Transverse colon (tissue), 4 donors: Measurements from ENCODE around the gene CORO2A. TPM values are rescaled to one million over a fixed set of nuclear protein-coding genes. Genes with fewer than 3 reads are reported as not detected.

Experiments used
- DNase-seq: peaks from one replicate; pipeline ENCODE4 v3.0.0-alpha.2; 2019
- H3K27ac ChIP-seq, 4 donors: fragments of 200-600 bp; sonication (generic); 2 replicates each; pipeline ENCODE4 v1.5.1; 2016 to 2018; ENCODE audit warnings: inconsistent platforms in 4 of 4
- H3K27me3 ChIP-seq: fragments of 200-600 bp; sonication (generic); 2 replicates; pipeline ENCODE4 v1.5.1; 2017; ENCODE audit warnings: inconsistent platforms
- H3K36me3 ChIP-seq, 4 donors: fragments of 200-600 bp; sonication (generic); 2 replicates each; pipeline ENCODE4 v1.5.1; 2017 to 2019; ENCODE audit warnings: inconsistent platforms in 4 of 4
- H3K4me1 ChIP-seq, 4 donors: fragments of 200-600 bp; sonication (generic); 2 replicates each; pipeline ENCODE4 v1.5.1; 2017 to 2020; ENCODE audit warnings: inconsistent platforms in 4 of 4
- H3K4me3 ChIP-seq, 4 donors: fragments of 200-600 bp; sonication (generic); 1 replicate in 1 of 4; 2 replicates in 3 of 4; pipeline versions ENCODE4 v1.5.1 to v1.6.1; 2017 to 2019; ENCODE audit warnings: inconsistent platforms in 4 of 4
- H3K9me3 ChIP-seq, 2 donors: fragments of 200-600 bp; sonication (generic); 2 replicates each; pipeline ENCODE4 v1.5.1; 2017 to 2019; ENCODE audit warnings: inconsistent platforms in 2 of 2
- EP300 ChIP-seq: sonication (generic); formaldehyde crosslinking; IDR thresholded peaks from one replicate; pipeline ENCODE4 v1.6.1; 2017; ENCODE audit warnings: antibody characterized with exemption, low read depth
- POLR2A ChIP-seq: fragments of 450-650 bp; IDR thresholded peaks from one replicate; pipeline ENCODE4 v1.6.1; 2016; ENCODE audit warnings: antibody characterized with exemption, mild to moderate bottlenecking, moderate library complexity
- POLR2AphosphoS5 ChIP-seq, 3 donors: sonication (generic); formaldehyde crosslinking; IDR thresholded peaks; one replicate each; pipeline ENCODE4 v1.6.1; 2016; ENCODE audit warnings: antibody characterized with exemption in 3 of 3
- WGBS, 2 donors: methylation state at CpG; one replicate each; pipeline ENCODE4 v1.1.5; 2018; ENCODE audit warnings: low coverage in 1 of 2; 5-methylcytosine and 5-hydroxymethylcytosine counted together
- in situ Hi-C, 4 donors: fragments of 200-750 bp; cut with MboI; loops; one replicate each; pipeline versions ENCODE4 v1.15.0 to v1.15.1; 2017; ENCODE audit warnings: low sequenced_read_pairs in 3 of 4, low pct_ligation_motif_present in 1 of 4, low pct_unique_long_range_greater_than_20kb in 1 of 4
- intact Hi-C: fragments of 100-400 bp; cut with DNase I; formaldehyde crosslinking; loops from one replicate; pipeline ENCODE4 v1.15.1; 2023; ENCODE audit warnings: low total_unique reads
- total RNA-seq, 4 donors: library from RNA; depleted of rRNA; stranded (reverse); fragments of >200 nt; gene quantifications; one replicate each; pipeline ENCODE4 v1.1.0, GENCODE V29; 2016
- TF ChIP-seq, protein P1 (sequence below), 5 experiments: fragments of 200-600 bp in 3 of 5; fragments of 450-650 bp in 2 of 5; sonication (generic) in 3 of 5; IDR thresholded peaks; 1 replicate in 2 of 5; 2 replicates in 3 of 5; pipeline ENCODE4 v1.5.1; 2016 to 2017; ENCODE audit warnings: antibody characterized with exemption in 5 of 5, inconsistent platforms in 3 of 5, mild to moderate bottlenecking in 2 of 5, moderate library complexity in 1 of 5

The CORO2A gene
- total RNA-seq, 4 donors from 2014 or later: 10.0 to 59.1 (median 47.1) TPM

DNA sequence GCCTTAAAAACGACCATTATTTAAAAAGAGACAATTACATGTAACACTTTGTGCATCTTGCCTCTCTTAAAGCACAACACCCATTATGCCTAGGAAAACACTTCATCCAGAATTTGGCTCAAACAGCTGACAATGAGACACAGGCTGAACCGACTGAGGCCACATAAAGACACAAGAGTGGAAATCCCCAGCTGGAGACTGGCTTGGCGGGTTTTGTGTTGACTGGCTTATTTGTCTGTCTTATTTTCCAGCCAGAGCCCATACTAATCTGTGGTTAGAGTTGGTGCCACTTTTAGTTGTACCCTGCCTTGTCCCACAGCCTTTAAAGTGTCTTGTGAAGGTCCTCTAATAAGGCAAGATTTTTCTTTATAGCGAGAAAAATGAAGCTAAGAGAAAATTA is 94.6 kb downstream of the CORO2A start:
- intact Hi-C loops (no loop called here), in situ Hi-C loops (loop anchor here in 2 of 4 donors (25.0 kb wide), 2 partner anchors 111 to 164 kb away; partner anchors contain the start of genes ANP32B (in 1 of the 2) and TBC1D2 (in 1 of the 2))
- H3K27ac ChIP-seq: no peak overlapping the region
- no peaks in the 10 kb centered on the region for H3K36me3 ChIP-seq
- no peak for TF ChIP-seq POLR2AphosphoS5 (IDR thresholded peaks at IDR 0.05)
- no peak for TF ChIP-seq EP300
- TF ChIP-seq POLR2A: no peak
- TF ChIP-seq, protein P1, sequence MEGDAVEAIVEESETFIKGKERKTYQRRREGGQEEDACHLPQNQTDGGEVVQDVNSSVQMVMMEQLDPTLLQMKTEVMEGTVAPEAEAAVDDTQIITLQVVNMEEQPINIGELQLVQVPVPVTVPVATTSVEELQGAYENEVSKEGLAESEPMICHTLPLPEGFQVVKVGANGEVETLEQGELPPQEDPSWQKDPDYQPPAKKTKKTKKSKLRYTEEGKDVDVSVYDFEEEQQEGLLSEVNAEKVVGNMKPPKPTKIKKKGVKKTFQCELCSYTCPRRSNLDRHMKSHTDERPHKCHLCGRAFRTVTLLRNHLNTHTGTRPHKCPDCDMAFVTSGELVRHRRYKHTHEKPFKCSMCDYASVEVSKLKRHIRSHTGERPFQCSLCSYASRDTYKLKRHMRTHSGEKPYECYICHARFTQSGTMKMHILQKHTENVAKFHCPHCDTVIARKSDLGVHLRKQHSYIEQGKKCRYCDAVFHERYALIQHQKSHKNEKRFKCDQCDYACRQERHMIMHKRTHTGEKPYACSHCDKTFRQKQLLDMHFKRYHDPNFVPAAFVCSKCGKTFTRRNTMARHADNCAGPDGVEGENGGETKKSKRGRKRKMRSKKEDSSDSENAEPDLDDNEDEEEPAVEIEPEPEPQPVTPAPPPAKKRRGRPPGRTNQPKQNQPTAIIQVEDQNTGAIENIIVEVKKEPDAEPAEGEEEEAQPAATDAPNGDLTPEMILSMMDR (IDR thresholded peaks at IDR 0.05): no peak
- 27 to 58% methylated on average over 4 of the region's 4 CpGs for WGBS, 2 donors
- no peaks in the 10 kb centered on the region for H3K9me3 ChIP-seq
- no peaks in the 10 kb centered on the region for H3K27me3 ChIP-seq
- H3K4me3 ChIP-seq: no peak overlapping the region
- peaks cover 3 to 28% (median 14%) of the 10 kb centered on the region in 4 donors for H3K4me1 ChIP-seq
- peak; percentile 6 for DNase-seq

DNA sequence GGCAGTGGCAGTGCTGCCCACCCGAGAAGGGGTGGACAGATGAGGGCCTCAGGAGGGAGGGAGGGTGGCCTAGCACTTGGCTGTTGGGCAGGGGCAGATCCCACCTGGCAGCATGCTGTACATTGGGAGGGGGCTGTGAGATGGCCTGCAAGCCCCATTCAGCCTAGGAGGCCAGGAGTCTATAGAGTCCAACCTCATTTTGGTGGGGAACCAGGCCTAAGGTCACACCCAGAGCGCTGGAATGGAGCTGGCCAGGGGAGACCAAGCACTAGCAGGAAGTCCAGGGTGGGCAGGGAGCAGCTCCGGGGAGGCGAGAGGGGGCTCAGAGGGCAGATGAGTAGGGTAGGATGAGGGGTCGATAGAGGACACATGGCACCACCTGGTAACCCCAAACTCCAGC is 96.3 kb downstream of the CORO2A start:
- Histone ChIP-seq H3K27ac (no peak overlapping the region), H3K27me3 (no peaks in the 10 kb centered on the region), H3K9me3 (no peaks in the 10 kb centered on the region), H3K4me1 (peaks cover 0 to 20% (median 13%) of the 10 kb centered on the region in 4 donors), H3K4me3 (no peak overlapping the region), H3K36me3 (no peaks in the 10 kb centered on the region)
- intact Hi-C loops: no loop called here
- WGBS, 2 donors: 96 to 100% methylated on average over 5 of the region's 5 CpGs
- in situ Hi-C loops: loop anchor here in 2 of 4 donors (25.0 kb wide), 2 partner anchors 109 to 166 kb away; partner anchors contain the start of genes ANP32B (in 1 of the 2) and TBC1D2 (in 1 of the 2)
- TF ChIP-seq EP300 (no peak), POLR2A (no peak)
- peak; percentile 6 for DNase-seq

DNA sequence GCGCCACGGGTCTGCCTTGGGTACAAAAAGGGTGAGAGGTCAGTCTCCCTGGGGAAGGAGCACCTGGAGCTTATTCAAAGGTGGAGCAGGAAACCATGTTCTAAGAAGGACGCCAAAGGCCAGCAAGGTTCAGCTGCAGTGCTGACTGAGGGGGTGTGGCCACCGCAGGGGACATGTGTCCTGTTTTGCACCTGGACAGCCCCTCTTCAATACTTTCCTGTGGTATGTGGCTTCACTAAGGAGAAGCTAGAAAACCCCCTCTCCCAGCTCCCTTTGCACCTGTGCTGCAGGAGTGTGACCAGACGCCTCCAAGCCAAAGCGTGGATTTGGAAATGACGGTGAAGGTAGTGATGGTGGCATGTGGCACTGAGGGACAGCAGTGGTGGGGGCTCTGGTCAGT is 97.0 kb downstream of the CORO2A start:
- Histone ChIP-seq H3K9me3 (no peaks in the 10 kb centered on the region), H3K36me3 (no peaks in the 10 kb centered on the region), H3K27ac (no peak overlapping the region), H3K4me1 (peaks cover 0 to 13% (median 9%) of the 10 kb centered on the region in 4 donors), H3K27me3 (no peaks in the 10 kb centered on the region), H3K4me3 (no peak overlapping the region)
- intact Hi-C loops (no loop called here), in situ Hi-C loops (loop anchor here in 2 of 4 donors (25.0 kb wide), 2 partner anchors 108 to 167 kb away; partner anchors contain the start of genes ANP32B (in 1 of the 2) and TBC1D2 (in 1 of the 2))
- peak; percentile 7 for DNase-seq
- WGBS, 2 donors: 89% methylated on average over 7 of the region's 7 CpGs; no CpG with 5 or more reads in 1 of the 2 donors
- no peak for TF ChIP-seq EP300
- no peak for TF ChIP-seq POLR2A
- no peak for TF ChIP-seq POLR2AphosphoS5 (IDR thresholded peaks at IDR 0.05)
- TF ChIP-seq, protein P1 (IDR thresholded peaks at IDR 0.05): no peak

DNA sequence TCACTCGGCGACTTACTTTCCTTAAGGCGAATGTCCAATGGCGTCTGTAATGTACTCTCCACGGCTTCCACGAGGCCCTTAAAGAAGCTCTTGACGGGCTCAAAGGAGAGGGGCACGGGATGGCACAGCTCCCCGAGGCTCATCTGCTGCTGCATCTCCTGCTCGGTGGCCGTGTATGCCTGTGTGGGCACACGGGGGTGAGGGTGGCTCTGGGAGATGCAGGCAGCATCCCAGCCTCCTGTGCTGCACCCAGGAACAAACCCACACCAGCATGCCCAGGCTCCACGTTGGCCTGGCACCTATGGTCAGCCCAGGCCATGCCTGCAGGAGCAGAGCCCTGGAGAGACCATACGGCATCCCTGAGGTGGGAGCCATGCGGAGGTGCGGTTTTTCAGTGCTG is 97.6 kb downstream of the CORO2A start:
- in situ Hi-C loops: loop anchor here in 2 of 4 donors (25.0 kb wide), 2 partner anchors 108 to 167 kb away; partner anchors contain the start of genes ANP32B (in 1 of the 2) and TBC1D2 (in 1 of the 2)
- 96% methylated on average over 16 of the region's 16 CpGs; no CpG with 5 or more reads in 1 of the 2 donors for WGBS, 2 donors

More for the DNA sequence above, 97.6 kb downstream of the CORO2A start:
- no peaks in the 10 kb centered on the region for H3K9me3 ChIP-seq
- no peaks in the 10 kb centered on the region for H3K27me3 ChIP-seq
- DNase-seq: peak; percentile 3
- intact Hi-C loops: no loop called here
- no peak overlapping the region for H3K4me3 ChIP-seq
- TF ChIP-seq EP300 (no peak), POLR2A (no peak), POLR2AphosphoS5 (IDR thresholded peaks at IDR 0.05) (no peak)
- TF ChIP-seq, protein P1 (IDR thresholded peaks at IDR 0.05): no peak
- no peak overlapping the region for H3K27ac ChIP-seq
- H3K36me3 ChIP-seq: no peaks in the 10 kb centered on the region
- peaks cover 0 to 8% (median 5%) of the 10 kb centered on the region in 4 donors for H3K4me1 ChIP-seq
